GM10248 (cell line): ENCODE data around the gene PPFIBP1.

Experiments used
- CTCF ChIA-PET: fragments of 300-600 bp; sonication (Branson Sonifier 250); formaldehyde crosslinking; extraction: SDS; loops from one replicate; lab custom pipeline; 2021; ENCODE audit warnings: antibody characterized with exemption; lab: Yijun Ruan, JAX
- POLR2A ChIA-PET: fragments of 350-650 bp; sonication (Branson Sonifier 250); formaldehyde crosslinking; extraction: SDS; loops from one replicate; lab custom pipeline; 2020; ENCODE audit warnings: antibody characterized with exemption; lab: Yijun Ruan, JAX
- DNase-seq: peaks from one replicate; pipeline ENCODE4 v3.0.0; 2012; ENCODE audit errors: extremely low spot score
- CTCF ChIP-seq: IDR thresholded peaks from 2 replicates; pipeline ENCODE4 v1.5.1; 2012; ENCODE audit warnings: mild to moderate bottlenecking, low read depth; ENCODE audit errors: extremely low read depth, missing control alignments, control extremely low read depth

PPFIBP1 gene

GRCh38 chr12:27502021-27502435, 22.0 kb upstream of the PPFIBP1 start:
- ChIA-PET CTCF (no interaction called here), POLR2A (no interaction called here)
- TF ChIP-seq CTCF = no peak
- DNase-seq = no peak

GRCh38 chr12:27504507-27504906, 19.5 kb upstream of the PPFIBP1 start:
- ChIA-PET CTCF (interaction anchor here (1.0 kb wide), 1 partner anchor 148 kb away, joined by 3 read pairs; no protein-coding TSS in a partner anchor), POLR2A (no interaction called here)
- no peak for TF ChIP-seq CTCF
- no peak for DNase-seq

- DNase-seq = no peak
- ChIA-PET CTCF (interaction anchor here (1.0 to 1.2 kb wide), 2 partner anchors 10 to 147 kb away, joined by 3 read pairs; no protein-coding TSS in a partner anchor), POLR2A (no interaction called here)
- TF ChIP-seq CTCF = no peak
Observed at GRCh38 chr12:27505109-27505508, 18.9 kb upstream of the PPFIBP1 start.

- POLR2A ChIA-PET = interaction anchor here (0.5 kb wide), 1 partner anchor 18 kb away, joined by 11 read pairs; the partner anchor contains the start of gene PPFIBP1
- no peak for DNase-seq
- CTCF ChIA-PET = interaction anchor here (1.2 kb wide), 1 partner anchor 11 kb away, joined by 3 read pairs; no protein-coding TSS in a partner anchor
- TF ChIP-seq CTCF = no peak
Observed at GRCh38 chr12:27505761-27506160, 18.2 kb upstream of the PPFIBP1 start.

- CTCF ChIA-PET = interaction anchor here (1.2 kb wide), 1 partner anchor 12 kb away, joined by 3 read pairs; no protein-coding TSS in a partner anchor
- no peak for TF ChIP-seq CTCF
- no peak for DNase-seq
- POLR2A ChIA-PET = no interaction called here
Observed at GRCh38 chr12:27506645-27507189, 17.3 kb upstream of the PPFIBP1 start.

- POLR2A ChIA-PET = no interaction called here
- DNase-seq = no peak
- no peak for TF ChIP-seq CTCF
- CTCF ChIA-PET = no interaction called here
Observed at GRCh38 chr12:27508736-27509431, 15.1 kb upstream of the PPFIBP1 start.
